PC-9 (cell line): Measurements from ENCODE around the gene HS6ST1.

Source experiments
- CTCF ChIP-seq: fragments of 200-600 bp; sonication (generic); conservative IDR thresholded peaks from 2 replicates; pipeline ENCODE4 v1.6.1; 2017; ENCODE audit warnings: mixed run types, antibody characterized with exemption, mild to moderate bottlenecking, moderate library complexity
- EZH2 ChIP-seq: fragments of 200-600 bp; sonication (generic); IDR thresholded peaks from 2 replicates; pipeline ENCODE4 v1.8.0; 2017; ENCODE audit warnings: antibody characterized with exemption, low read depth

GRCh38 chr2:128323555-128323931 is 4.9 kb upstream of the HS6ST1 start:
- TF ChIP-seq CTCF: no peak
- no peak for TF ChIP-seq EZH2
